GM12891 (cell line): ENCODE measurements around the gene OAS3.
"Not testable (repeated sequence)": the region's sequence is repeated elsewhere in the genome, so short reads cannot be mapped to it uniquely, and the experiment has no call there.

Experiments used
- DNase-seq: peaks from one replicate; pipeline ENCODE4 v3.0.0; 2011; ENCODE audit warnings: low spot score; ENCODE audit not compliant: insufficient read length
- FAIRE-seq: peaks from 2 replicates; lab custom pipeline; 2011; peaks lifted over from hg19 to GRCh38; lab: Jason Lieb, UNC
- PAX5 ChIP-seq: IDR thresholded peaks from 2 replicates; pipeline ENCODE4 v1.6.1; 2011; ENCODE audit warnings: low read length, moderate library complexity, mild to moderate bottlenecking; ENCODE audit not compliant: insufficient read depth, severe bottlenecking
- POLR2A ChIP-seq: IDR thresholded peaks from 2 replicates; pipeline ENCODE4 v1.6.1; 2011; ENCODE audit warnings: low read depth, low read length, control low read depth
- POLR2AphosphoS5 ChIP-seq: IDR thresholded peaks from 2 replicates; pipeline ENCODE4 v1.6.1; 2011; ENCODE audit warnings: low read depth, low read length, control low read depth
- POU2F2 ChIP-seq: IDR thresholded peaks from 2 replicates; pipeline ENCODE4 v1.6.1; 2011; ENCODE audit warnings: low read depth, mild to moderate bottlenecking, control low read depth, low read length, moderate library complexity
- SPI1 ChIP-seq: IDR thresholded peaks from 2 replicates; pipeline ENCODE4 v1.6.1; 2011; ENCODE audit warnings: low read depth, low read length, control low read depth
- TAF1 ChIP-seq: IDR thresholded peaks from 2 replicates; pipeline ENCODE4 v1.6.1; 2011; ENCODE audit warnings: low read depth, low read length, control low read depth

The OAS3 gene

DNA sequence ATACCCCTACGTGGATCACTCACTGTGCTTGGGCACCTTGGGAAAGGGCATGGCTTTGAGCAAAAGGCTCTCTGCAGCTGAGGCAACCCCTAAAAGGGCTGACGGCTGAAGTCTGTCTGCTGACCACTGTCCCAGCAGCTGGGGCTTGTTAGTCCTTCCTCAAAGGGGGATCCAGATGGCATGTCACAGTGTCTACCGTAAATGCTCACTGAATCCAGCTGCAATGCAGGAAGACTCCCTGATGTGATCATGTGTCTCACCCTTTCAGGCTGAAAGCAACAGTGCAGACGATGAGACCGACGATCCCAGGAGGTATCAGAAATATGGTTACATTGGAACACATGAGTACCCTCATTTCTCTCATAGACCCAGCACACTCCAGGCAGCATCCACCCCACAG is 19.2 kb upstream of the OAS3 start:
- TF ChIP-seq POU2F2 = no peak
- TF ChIP-seq POLR2AphosphoS5 = no peak
- no peak for TF ChIP-seq SPI1
- TF ChIP-seq POLR2A = no peak
- TF ChIP-seq PAX5 = no peak
- no peak for TF ChIP-seq TAF1
- no peak for DNase-seq
- FAIRE-seq = no peak

DNA sequence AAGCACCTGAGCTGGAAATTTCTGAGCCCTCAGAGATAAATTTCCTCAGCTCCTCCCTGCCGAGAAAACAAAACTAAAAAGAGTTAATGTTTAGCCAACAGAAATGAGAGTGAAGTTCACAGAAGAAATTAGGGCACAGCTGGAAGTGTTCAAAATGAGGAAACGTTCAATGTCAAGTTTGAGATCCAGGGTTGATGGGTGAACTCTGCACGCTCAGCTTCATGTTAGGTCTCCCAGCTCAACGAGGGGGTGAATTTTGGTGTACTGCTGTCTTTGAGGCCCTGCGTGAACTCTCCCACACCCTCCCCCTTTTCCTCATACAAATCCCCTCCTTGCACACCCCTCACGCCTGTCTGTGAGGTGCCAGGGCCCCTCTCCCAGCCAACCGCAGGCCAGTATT is 13.3 kb upstream of the OAS3 start:
- no peak for FAIRE-seq
- DNase-seq = no peak

DNA sequence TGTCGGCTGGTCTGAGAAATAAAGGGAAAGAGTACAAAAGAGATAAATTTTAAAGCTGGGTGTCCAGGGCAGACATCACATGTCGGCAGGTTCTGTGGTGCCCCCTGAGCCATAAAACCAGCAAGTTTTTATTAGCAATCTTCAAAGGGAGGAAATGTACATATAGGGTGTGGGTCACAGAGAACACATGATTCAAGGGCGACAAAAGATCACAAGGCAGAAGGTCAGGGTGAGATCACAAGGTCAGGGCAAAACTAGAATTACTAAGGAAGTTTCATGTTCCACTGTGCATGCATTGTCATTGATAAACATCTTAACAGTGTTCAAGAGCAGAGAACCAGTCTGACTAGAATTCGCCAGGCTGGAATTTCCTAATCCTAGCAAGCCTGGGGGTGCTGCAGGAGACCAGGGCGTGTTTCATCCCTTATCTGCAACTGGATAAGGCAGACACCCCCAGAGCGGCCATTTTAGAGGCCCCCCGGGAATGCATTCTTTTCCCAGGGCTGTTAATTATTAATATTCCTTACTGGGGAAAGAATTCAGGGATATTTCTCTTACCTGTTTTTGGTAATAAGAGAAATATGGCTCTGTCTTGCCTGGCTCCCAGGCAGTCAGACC is 11.7 kb upstream of the OAS3 start:
- not testable (repeated sequence) for DNase-seq, FAIRE-seq

More for the DNA sequence above, 13.3 kb upstream of the OAS3 start:
- no peak for TF ChIP-seq SPI1

DNA sequence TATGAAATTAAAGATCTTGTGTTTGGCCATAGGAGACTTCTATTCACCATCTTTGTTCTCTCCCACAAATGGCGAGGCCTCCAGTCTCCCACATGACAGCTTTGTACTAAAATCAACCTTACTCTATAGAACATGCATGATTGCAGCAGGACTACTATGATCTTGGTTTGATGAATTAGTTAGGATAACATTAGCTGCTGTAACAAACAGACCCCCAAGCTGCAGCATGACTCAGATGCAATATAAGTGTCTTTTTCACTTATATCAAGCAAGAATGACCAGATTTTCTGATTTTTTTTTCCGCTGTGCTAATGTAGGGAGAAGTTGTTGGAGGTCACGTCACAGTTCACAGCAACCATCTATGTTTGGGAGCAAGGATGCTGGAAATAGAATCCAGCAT is 10.8 kb upstream of the OAS3 start:
- DNase-seq (no peak), FAIRE-seq (no peak)
- TF ChIP-seq TAF1 = no peak

DNA sequence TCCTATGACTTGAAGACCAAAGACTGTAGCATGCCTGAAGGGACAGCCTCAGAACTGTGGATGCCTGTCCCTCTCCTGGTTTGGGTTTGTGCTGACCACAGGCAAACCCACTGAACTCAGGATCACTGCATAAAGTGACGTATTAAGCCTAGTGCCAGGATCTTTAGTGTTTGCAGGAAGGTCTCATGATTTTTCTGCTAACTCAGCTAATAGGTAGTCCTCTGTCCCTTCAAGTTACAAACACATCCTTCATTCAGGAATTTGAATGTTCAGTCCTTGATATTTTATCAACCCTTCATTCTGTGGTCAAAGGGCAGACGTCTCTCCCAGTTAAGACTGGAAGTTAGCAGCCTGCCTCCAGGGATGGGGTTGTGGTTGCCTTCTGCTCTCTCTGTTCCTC is 10.3 kb upstream of the OAS3 start:
- DNase-seq (no peak), FAIRE-seq (no peak)
- TF ChIP-seq POLR2AphosphoS5 = no peak
- TF ChIP-seq TAF1 = no peak
- TF ChIP-seq SPI1 = no peak
- no peak for TF ChIP-seq POLR2A
- no peak for TF ChIP-seq PAX5
- no peak for TF ChIP-seq POU2F2

DNA sequence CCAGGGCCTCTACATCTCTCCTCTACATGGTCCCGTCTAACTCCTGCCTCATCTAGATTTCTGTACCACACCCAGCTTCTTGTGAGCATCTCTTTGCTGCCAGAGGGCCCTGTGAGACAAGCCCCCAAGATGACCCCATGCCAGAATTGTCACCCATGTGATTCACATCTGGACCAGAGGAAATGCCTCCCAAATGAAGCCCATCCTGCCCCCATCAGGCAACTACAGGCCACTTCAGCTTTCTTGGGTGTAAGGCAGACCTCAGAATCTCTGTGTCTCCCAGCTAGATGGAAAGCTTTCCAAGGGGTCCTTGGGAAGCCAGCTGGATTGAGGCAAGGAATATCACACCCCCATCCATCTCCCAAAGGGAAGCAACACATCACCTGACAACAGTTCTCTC is 9.3 kb upstream of the OAS3 start:
- DNase-seq (no peak), FAIRE-seq (no peak)
- TF ChIP-seq TAF1 = no peak
- TF ChIP-seq SPI1 = no peak
- no peak for TF ChIP-seq PAX5
- TF ChIP-seq POU2F2 = no peak
- no peak for TF ChIP-seq POLR2A
- TF ChIP-seq POLR2AphosphoS5 = no peak

DNA sequence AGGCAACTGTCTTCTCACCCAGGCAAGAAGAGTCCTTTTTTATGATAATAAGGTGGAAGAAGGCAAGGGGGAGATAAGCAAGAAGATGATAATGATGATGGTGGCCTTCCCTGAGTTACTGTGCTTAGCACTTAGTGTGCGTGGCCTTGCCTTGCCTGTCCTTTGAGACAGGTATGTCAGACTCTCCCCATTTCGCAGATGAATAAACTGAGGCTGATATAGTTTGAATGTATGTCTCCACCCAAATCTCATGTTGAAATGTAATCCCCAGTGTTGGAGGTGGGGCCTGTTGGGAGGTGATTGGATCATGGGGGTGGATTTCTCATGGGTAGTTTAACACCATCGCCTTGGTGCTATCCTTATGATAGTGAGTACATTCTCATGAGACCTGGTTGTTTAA is 8.6 kb upstream of the OAS3 start:
- TF ChIP-seq POLR2A (no peak), SPI1 (no peak), POLR2AphosphoS5 (no peak), PAX5 (no peak), TAF1 (no peak), POU2F2 (no peak)
- DNase-seq (no peak), FAIRE-seq (no peak)

DNA sequence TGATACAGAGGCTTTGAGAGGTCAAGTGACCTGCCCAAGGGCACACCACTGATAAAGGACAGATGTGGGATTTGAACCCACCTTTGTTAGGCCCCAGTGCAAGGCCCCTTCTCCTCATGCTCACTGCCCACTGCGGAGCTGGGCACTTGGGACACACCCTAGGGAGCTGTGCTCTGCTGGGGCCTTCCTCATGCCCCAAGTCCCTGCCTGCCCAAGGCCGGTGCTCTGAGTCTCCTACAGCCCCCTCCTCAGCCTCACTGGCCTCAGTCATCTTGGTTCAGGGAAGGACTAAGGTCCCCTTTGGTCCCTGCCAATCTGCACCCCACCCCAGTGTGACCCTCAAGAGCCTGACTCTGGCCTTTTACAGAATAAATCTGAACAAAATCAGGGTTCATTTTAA is 7.9 kb upstream of the OAS3 start:
- FAIRE-seq = no peak

DNA sequence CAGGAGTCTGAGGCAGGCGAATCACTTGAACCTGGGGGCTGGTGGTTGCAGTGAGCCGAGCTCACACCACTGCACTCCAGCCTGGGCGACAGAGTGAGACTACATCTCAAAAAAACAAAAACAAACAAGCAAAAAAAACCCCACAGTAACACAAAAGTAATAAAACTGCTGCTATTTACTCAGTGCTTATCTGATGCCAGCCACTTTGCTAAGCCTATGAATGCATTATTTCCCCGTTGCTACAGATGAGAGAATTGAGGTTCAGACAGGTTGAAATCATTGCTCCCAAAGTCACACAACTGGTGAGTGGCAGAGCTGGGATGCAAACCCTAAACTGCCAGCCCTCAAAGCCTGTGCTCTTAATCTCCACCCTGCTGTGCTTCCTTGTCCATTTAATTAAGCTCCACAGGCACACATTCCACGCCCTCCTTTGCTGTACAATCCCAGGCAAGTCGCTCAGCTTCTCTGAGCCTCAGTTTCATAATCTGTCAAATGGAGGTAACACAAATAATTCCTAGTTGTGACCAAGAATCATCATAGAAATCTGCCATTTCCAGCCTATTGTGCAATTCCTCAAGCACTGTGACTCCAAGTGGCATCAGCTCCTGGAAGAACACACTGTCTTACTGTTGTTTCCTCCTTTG is 5.7 kb upstream of the OAS3 start:
- no peak for FAIRE-seq
- no peak for DNase-seq
- TF ChIP-seq SPI1 (no peak), PAX5 (no peak), TAF1 (no peak), POU2F2 (no peak), POLR2A (no peak), POLR2AphosphoS5 (no peak)

More for the DNA sequence above, 7.9 kb upstream of the OAS3 start:
- DNase-seq = no peak
- no peak for TF ChIP-seq POLR2A

DNA sequence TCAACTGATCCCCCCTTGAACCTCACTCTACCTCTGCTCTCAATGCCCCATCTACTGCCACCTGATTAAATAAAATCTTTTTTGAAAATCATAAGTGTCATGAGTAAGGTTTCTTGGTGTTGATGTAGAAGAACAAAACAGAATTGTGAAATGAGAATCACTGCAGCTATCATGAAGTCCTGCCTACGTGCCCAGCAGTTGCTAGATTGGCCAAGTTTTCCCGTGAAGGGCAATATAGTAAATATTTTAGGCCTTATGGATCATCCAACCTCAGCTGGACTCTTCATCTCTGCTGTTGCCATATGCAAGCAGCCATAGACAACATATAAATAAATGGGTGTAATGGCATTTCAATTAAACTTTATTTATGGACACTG is 5.2 kb upstream of the OAS3 start:
- no peak for FAIRE-seq
- no peak for TF ChIP-seq PAX5
- no peak for TF ChIP-seq SPI1
- no peak for TF ChIP-seq POLR2AphosphoS5
- no peak for TF ChIP-seq TAF1
- no peak for TF ChIP-seq POLR2A
- TF ChIP-seq POU2F2 = no peak
- no peak for DNase-seq

DNA sequence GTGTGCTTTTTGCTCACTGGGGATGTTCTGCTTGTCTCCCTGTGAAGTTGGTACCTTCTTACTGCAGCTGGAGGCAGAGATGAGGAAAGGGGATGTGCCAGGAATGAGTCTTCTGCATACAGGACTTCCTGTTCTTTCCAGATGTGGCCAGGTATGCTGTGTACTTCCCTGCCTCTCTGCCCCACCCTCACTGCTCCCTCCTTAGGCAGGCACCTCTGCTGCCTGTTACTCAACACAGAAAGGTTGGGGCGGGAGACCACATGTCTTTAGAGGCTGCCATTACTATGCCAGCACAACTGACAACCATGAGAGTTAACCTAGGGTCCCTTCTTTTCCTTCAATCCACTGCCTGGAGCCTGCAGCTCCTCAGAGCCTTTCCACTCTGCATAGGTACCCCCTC is 2.0 kb upstream of the OAS3 start:
- FAIRE-seq (no peak), DNase-seq (no peak)
- TF ChIP-seq POU2F2 (no peak), TAF1 (no peak), POLR2AphosphoS5 (no peak), PAX5 (no peak), SPI1 (no peak), POLR2A (no peak)
